ENCODE measurements around the gene SUPT4H1.

DNA sequence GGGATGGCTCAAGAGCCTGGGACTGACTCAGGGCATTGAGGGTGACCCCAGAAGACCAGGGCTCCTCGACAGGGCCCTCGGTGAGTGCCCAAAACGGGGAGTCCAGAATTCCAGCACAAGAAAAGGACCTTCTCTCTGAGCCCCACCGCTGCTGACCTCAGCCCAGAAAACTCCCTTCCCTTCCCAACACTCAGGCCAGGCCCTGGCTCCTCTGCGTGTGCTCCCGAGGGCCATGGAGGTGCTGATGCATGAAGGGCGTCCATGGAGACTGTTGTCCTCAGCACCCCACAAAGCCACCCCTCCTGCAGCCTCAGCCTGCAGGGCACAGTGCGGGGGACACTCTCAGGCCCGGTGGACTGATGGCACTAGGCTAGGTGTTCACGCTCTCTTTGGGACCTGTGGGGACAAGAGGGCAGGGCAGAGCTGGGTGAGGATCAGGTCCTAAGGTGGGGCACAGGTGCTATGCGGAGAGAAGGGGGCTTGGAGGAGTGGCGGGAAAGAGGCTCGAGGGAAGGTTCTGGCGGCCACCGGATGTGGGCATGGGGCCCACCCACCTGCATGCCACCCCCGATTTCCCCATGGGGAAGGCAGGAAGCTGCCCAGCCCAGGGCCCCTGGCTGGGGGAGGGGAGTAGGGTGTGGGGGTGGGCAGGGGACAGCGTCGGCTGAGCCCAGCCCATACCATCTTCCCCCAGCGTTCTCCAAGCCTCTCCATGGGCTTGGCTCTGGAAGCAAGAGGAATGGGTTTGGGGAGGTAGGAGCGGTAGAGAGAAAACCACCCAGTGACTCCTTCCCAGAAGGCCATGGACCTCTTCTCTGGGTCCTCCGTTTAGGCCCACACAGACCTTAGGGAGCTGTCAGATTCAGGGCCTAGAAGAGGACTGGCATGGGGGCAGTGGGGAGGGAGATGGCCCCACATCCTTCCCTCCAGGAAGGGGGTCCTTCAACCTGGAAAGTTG lies 18.9 kb downstream of the SUPT4H1 start:
- TF ChIP-seq, protein P1, sequence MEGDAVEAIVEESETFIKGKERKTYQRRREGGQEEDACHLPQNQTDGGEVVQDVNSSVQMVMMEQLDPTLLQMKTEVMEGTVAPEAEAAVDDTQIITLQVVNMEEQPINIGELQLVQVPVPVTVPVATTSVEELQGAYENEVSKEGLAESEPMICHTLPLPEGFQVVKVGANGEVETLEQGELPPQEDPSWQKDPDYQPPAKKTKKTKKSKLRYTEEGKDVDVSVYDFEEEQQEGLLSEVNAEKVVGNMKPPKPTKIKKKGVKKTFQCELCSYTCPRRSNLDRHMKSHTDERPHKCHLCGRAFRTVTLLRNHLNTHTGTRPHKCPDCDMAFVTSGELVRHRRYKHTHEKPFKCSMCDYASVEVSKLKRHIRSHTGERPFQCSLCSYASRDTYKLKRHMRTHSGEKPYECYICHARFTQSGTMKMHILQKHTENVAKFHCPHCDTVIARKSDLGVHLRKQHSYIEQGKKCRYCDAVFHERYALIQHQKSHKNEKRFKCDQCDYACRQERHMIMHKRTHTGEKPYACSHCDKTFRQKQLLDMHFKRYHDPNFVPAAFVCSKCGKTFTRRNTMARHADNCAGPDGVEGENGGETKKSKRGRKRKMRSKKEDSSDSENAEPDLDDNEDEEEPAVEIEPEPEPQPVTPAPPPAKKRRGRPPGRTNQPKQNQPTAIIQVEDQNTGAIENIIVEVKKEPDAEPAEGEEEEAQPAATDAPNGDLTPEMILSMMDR (IDR thresholded peaks at IDR 0.05): no peak
- no peak for TF ChIP-seq POLR2A (IDR thresholded peaks at IDR 0.05)
- no peak for TF ChIP-seq EP300 (IDR thresholded peaks at IDR 0.05)
